Ishikawa (cell line): ENCODE data around the gene NXPH3.

Source experiments
- CEBPB ChIP-seq: IDR thresholded peaks from 2 replicates; pipeline ENCODE4 v1.6.1; 2012
- CREB1 ChIP-seq: IDR thresholded peaks from 2 replicates; pipeline ENCODE4 v1.6.1; 2012; ENCODE audit warnings: low read depth
- EGR1 ChIP-seq: IDR thresholded peaks from 2 replicates; pipeline ENCODE4 v1.6.1; 2012
- EP300 ChIP-seq: IDR thresholded peaks from 2 replicates; pipeline ENCODE4 v1.6.1; 2012; ENCODE audit warnings: borderline replicate concordance
- FOXM1 ChIP-seq: IDR thresholded peaks from 2 replicates; pipeline ENCODE4 v1.6.1; 2012; ENCODE audit warnings: low read depth, borderline replicate concordance
- MAX ChIP-seq: IDR thresholded peaks from 2 replicates; pipeline ENCODE4 v1.6.1; 2012
- NFIC ChIP-seq: IDR thresholded peaks from 2 replicates; pipeline ENCODE4 v1.6.1; 2012
- RAD21 ChIP-seq: IDR thresholded peaks from 2 replicates; pipeline ENCODE4 v1.6.1; 2012; ENCODE audit warnings: low read depth
- REST ChIP-seq: IDR thresholded peaks from 2 replicates; pipeline ENCODE4 v1.6.1; 2012; ENCODE audit warnings: low read depth, mild to moderate bottlenecking
- TAF1 ChIP-seq: IDR thresholded peaks from 2 replicates; pipeline ENCODE4 v1.6.1; 2012; ENCODE audit warnings: low read depth, mild to moderate bottlenecking
- TCF12 ChIP-seq: IDR thresholded peaks from 2 replicates; pipeline ENCODE4 v1.6.1; 2012; ENCODE audit warnings: low read depth
- TEAD4 ChIP-seq: IDR thresholded peaks from 2 replicates; pipeline ENCODE4 v1.6.1; 2012
- USF1 ChIP-seq: IDR thresholded peaks from 2 replicates; pipeline ENCODE4 v1.6.1; 2012
- YY1 ChIP-seq: IDR thresholded peaks from 2 replicates; pipeline ENCODE4 v1.6.1; 2012; ENCODE audit warnings: low read depth
- ZBTB7A ChIP-seq: IDR thresholded peaks from 2 replicates; pipeline ENCODE4 v1.6.1; 2012; ENCODE audit warnings: low read depth

Gene NXPH3

GRCh38 chr17:49556223-49556943 lies 19.3 kb upstream of the NXPH3 start:
- TF ChIP-seq CREB1 (no peak), USF1 (no peak), CEBPB (no peak), FOXM1 (no peak), MAX (peak; percentile 71), RAD21 (peak; percentile 96), YY1 (0 out of 2 replicates have a peak, but pooled peaks have one; percentile 39), ZBTB7A (no peak), TAF1 (no peak), TEAD4 (no peak)

- TF ChIP-seq USF1 = no peak
- peak; percentile 85 for TF ChIP-seq RAD21
Measured at GRCh38 chr17:49557312-49558024, 18.2 kb upstream of the NXPH3 start.

GRCh38 chr17:49564638-49565037 lies 11.0 kb upstream of the NXPH3 start:
- no peak for TF ChIP-seq EGR1
- TF ChIP-seq TCF12 = no peak
- TF ChIP-seq USF1 = no peak
- TF ChIP-seq EP300 = no peak
- TF ChIP-seq NFIC = no peak
- TF ChIP-seq REST = no peak
- no peak for TF ChIP-seq ZBTB7A
- no peak for TF ChIP-seq TAF1
- no peak for TF ChIP-seq FOXM1
- no peak for TF ChIP-seq MAX
- no peak for TF ChIP-seq TEAD4
- TF ChIP-seq YY1 = no peak
- no peak for TF ChIP-seq RAD21

- TF ChIP-seq USF1 = peak; percentile 91
- TF ChIP-seq MAX = peak; percentile 68
- TF ChIP-seq EGR1 = peak; percentile 54
- TF ChIP-seq EP300 = no peak
Measured at GRCh38 chr17:49565948-49566491, 9.7 kb upstream of the NXPH3 start.

- TF ChIP-seq FOXM1 (no peak), CEBPB (peak; percentile 98)
Measured at GRCh38 chr17:49566668-49567071, 9.0 kb upstream of the NXPH3 start.

GRCh38 chr17:49567104-49567521 lies 8.6 kb upstream of the NXPH3 start:
- TF ChIP-seq TAF1 (no peak), RAD21 (no peak), EGR1 (no peak), CEBPB (no peak), FOXM1 (no peak), NFIC (no peak), TEAD4 (no peak)
